HepG2 (cell line): Measurements from ENCODE around the gene FAM163B.

Experiments
- CBX1 ChIP-seq: IDR thresholded peaks from one replicate; pipeline ENCODE4 v1.6.1; 2016; ENCODE audit warnings: antibody characterized with exemption, low read depth
- CTCF ChIP-seq: sonication (generic); formaldehyde crosslinking; IDR thresholded peaks from 2 replicates; pipeline ENCODE4 v1.5.0; 2020; ENCODE audit warnings: mild to moderate bottlenecking, missing genetic modification reagents, moderate library complexity
- HDAC6 ChIP-seq: fragments of 200-600 bp; sonication (generic); IDR thresholded peaks from 2 replicates; pipeline ENCODE4 v1.7.0; 2017; ENCODE audit warnings: mild to moderate bottlenecking, antibody characterized with exemption, low read length, low read depth
- KDM1A ChIP-seq: IDR thresholded peaks from 2 replicates; pipeline ENCODE4 v1.6.1; 2016; ENCODE audit warnings: missing compliant biosample characterization
- MXI1 ChIP-seq: IDR thresholded peaks from 3 replicates; pipeline ENCODE4 v1.6.1; 2012; ENCODE audit warnings: low read depth, low read length, inconsistent platforms, borderline replicate concordance
- NFE2 ChIP-seq: sonication (generic); formaldehyde crosslinking; IDR thresholded peaks from 2 replicates; pipeline ENCODE4 v1.4.0; 2020; ENCODE audit warnings: missing genetic modification reagents
- RBFOX2 ChIP-seq: fragments of 200-400 bp; formaldehyde crosslinking; IDR thresholded peaks from 2 replicates; pipeline ENCODE4 v1.6.1; 2017; ENCODE audit warnings: low read depth, mild to moderate bottlenecking, low read length
- ZNF24 ChIP-seq: fragments of 450-650 bp; IDR thresholded peaks from 2 replicates; pipeline ENCODE4 v1.6.1; 2017; ENCODE audit warnings: antibody characterized with exemption, mild to moderate bottlenecking

GRCh38 chr9:133612816-133613215, 3.6 kb upstream of the FAM163B start:
- TF ChIP-seq CBX1 = no peak
- TF ChIP-seq NFE2 (CRISPR knock-in tag) = no peak
- TF ChIP-seq ZNF24 = no peak
- TF ChIP-seq HDAC6 = no peak
- TF ChIP-seq RBFOX2 = no peak
- TF ChIP-seq MXI1 = no peak
- no peak for TF ChIP-seq CTCF (CRISPR knock-in tag)
- TF ChIP-seq KDM1A = no peak
